GM18499 (cell line): ENCODE measurements around the gene DSCAML1.

ENCODE experiments used
- ATAC-seq: cut with Tn5 transposase; IDR thresholded peaks from one replicate; pipeline ENCODE4 v1.9.1; 2021; ENCODE audit warnings: moderate number of reproducible peaks; ENCODE audit not compliant: insufficient read depth, unreplicated experiment

DSCAML1 gene

DNA sequence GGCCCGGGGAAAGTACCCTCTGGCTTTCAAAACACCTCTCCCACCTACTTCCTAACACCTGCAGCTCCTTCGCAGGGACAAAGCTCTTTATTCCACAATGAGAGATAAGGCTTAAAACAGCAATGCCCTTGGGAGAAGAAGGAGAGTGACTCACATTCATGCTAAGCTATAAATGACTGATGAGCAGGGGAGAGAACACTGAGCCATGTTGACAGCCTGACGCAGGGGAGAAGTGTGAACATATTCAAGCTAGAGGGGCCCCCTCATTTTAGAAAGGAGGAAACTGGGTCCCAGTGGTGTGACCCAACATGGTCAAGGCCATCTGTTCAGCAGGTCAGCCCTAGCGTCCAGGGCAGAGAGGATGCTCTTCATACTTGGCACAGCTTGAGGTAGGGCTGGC lies 171.8 kb downstream of the DSCAML1 start:
- no peak for ATAC-seq

DNA sequence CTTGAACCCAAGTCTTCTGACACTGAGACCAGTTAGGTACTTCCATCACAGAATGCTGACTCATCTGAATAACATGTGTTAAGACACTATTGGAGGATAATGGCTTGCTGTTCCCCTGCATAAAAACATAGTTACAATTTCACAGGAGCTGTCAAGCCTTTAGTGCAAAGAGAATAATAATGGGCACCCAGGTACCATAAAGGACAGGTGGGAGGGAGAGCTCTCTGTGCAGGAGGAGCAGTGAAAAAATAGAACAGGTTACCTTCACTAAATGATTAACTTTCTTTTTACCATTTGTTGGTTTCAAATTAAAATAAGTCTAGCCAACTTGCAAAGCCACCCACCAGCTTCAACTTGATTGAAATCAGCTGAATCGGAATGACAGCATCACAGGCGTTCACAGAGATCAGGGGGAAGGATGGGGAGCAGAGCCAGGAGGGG lies 173.2 kb downstream of the DSCAML1 start:
- ATAC-seq = no peak

DNA sequence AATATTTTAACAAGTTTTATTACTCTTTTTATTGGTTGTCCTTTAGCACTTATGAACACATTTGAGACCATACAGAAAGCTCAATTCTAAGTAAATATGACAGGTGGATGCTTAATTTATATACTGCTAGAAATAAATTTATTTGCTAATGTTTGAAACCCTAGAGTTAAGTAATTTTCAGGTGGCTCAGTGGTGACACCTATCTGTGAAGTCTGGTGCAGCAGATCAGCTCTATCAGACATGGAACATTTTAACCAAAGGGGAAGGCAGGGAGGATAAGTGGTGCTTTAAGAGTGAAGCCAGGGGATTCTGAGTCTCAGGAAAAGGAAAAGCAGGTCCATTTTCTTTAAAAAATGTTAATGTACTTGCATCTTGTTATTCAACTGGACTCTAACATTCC lies 175.8 kb downstream of the DSCAML1 start:
- ATAC-seq = no peak

DNA sequence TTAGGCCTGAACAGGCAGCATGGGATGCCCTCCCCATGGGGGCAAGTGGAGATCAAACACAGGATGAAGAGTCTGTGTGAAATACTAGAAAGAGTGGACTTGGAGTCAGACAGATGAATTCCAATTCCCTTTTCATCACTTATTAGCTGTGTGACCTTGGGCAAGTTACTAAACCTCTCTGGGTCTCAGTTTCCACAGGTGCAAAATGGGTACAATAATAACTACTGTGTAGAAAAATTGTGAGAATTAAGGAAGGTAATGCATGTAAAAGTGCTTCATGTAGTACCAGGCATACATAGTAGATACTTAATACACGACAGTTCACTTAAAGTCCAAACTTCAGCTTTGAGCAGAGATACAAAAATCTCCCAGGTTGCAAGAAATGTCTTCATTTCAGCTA lies 176.4 kb downstream of the DSCAML1 start:
- no peak for ATAC-seq

DNA sequence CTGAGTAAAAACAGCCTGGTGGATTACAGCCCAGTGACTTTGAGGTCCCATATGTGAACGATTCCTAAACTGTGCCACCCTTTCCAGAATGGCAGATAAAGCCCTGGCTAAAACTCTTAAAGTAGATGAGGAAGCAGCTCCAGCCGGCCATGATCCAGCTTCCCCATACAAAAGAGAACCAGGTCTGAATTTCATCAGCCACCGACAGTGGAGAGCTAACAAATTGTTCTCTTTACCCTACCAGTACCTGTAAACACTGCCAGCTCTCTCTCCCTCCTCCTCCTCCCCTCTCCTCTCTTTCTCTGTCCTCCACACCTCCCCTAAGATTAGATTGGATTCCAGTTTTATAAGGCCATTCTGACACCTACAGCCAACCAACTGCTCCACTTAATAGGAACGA lies 176.9 kb downstream of the DSCAML1 start:
- ATAC-seq = no peak

DNA sequence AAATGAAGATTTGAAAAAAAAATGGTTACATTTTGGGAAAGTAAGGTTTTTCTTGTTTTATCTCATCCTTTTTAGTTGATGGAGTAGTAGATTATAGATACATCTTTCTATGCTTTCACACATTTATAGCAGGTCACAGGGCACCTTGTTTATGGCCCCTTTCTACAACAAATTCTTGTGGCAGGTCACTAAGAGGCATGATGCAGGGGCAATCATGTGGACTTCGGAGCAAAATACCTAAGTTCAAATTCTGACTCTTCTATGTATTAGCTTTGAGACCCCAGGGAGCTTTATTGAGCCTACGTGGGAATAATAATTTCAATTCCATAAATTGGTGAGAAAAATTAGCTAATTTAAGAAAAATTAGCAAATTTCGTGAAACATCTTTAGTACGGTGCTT lies 177.4 kb downstream of the DSCAML1 start:
- ATAC-seq = no peak

DNA sequence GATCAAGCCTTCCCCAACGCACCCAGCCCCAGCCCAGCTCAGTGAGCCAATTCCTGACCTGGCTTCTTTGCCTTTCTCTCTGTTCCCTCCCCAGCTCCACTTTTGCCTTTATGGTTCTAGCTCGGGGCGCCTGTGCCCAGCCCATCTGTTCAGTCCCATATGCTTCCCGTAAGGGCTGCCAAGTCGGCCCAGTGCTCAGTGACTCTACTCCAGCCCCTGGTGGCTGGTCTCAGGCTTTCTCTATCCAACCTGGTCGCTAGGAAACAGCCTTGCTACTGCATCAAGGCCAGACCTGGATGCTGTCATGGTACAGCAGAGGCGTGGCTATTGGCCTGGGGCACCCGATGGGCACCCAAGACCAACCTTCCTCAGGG lies 178.0 kb downstream of the DSCAML1 start:
- no peak for ATAC-seq

DNA sequence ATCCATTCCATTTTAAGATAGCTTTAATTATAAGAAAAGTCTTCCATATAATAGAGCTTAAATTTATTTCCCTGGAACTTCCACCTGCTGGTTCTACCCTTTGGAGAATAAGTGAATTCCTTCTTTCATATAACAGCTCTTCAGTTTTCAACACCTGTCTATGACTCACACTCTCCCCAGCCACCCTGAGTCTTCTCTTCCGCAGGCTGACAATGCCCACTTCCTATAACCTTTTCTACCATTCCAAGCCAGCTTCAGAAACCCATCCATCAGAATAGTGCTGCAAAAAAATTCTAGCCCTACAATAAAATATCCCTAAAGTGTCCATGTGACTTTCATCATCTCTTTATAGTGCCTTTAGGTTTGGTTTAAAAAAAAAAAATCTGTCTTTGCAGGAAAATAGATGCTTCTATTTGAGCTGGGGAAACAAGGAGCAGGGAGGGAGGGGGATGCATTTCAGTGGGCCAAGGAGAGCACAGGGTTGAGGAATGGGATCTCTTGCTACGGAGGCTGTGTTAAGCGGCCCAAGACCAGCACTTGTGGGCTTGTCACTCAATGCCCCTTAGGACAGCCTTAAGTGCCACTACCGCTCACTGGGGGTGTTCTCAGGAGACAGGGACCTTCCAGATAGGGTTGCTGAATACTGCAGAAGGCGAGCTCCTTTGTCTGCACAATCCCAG lies 178.6 kb downstream of the DSCAML1 start:
- no peak for ATAC-seq

DNA sequence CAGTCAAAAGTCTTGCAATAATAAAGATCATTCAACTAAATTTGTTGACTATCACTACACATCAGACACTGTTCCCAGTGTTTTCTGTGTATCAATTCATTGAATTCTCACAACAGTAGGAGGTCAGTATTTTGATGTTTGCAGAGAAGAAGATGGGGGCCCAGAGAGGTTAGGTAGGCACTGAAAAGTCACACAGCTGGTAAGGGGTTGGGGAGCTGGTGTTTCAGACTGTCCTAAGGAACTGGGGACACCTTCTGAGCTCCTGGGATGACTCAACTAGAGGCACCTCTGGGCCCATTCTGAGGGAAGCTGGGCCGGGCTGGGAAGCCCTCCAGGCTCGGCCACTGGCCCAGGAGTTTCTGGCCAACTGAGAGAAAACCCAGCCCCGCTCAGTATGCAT lies 180.0 kb downstream of the DSCAML1 start:
- ATAC-seq = no peak

DNA sequence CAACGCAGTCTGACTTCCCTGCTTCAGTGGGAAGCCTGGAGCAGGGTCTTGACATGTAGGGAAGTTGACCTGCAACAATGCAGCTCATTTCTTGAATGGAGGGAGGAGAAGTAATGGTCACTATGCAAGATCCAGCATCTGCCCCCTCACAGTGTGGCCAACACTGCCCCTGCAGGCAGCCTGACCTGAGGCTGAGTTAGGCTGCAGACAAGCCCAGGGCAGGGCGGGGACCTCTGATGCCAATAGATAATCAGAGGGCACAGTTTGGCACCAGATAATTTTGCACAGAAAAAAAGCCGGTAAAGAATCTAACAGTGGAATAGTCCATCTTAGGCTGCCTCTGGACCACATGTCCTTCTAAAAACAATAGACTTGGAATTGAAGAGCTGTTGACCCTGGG lies 182.3 kb downstream of the DSCAML1 start:
- ATAC-seq = no peak

DNA sequence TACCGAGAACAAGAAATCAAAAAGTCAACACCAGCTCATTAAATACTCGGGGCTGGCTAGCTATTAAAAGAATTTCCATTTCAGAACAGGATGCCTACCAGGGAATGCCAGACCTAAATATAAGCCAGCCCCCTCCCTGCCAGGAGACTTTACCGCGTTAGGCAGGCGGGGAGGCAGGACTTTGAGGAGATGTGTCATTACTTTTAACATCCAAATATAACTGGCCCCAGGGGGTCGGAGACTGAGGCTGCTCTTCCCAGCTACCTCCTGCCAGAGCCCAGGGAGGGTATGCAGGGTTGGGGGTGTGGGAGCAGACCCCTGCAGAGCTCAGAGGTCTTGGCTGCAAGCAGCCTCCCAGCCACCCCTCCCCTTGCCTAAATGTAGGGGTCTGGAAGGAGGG lies 183.5 kb downstream of the DSCAML1 start:
- no peak for ATAC-seq

DNA sequence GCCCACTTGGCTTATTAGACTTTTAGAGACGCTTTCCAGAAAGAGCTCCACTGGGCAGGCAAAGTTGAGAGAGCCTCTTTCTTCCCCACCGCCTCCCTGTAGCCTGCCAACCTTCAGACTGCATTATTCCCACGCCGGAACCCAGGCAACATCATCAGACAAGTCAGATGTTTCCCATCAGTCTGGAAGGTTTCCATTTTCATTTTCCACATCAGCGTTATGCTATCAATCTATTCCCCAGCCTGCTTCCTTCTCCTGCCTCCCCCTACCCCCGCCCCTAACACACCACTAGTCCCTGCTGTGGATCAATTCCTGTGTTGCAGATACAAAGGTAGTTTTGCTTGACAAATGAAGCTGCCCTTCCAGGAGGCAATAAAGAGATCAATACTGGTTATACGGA lies 184.8 kb downstream of the DSCAML1 start:
- ATAC-seq = no peak

DNA sequence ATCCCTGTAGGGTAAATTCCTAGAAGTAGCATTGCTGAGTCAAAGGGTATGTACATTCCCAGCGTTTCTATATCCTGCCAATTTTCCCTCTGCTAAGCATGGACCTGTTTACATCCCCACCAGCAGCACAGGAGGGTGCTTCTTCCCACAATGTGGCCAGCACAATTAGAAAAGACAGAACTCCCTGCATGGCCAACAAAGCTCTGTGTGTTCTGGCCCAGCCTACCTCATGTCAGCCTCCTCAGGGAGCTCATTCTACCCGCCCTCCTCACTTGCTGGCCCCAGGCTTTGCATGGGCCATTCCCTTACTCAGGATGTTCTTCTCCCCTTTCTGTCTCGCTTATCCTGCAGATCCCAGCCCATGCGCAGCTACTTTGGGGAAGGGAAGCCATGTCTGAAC lies 186.1 kb downstream of the DSCAML1 start:
- no peak for ATAC-seq

DNA sequence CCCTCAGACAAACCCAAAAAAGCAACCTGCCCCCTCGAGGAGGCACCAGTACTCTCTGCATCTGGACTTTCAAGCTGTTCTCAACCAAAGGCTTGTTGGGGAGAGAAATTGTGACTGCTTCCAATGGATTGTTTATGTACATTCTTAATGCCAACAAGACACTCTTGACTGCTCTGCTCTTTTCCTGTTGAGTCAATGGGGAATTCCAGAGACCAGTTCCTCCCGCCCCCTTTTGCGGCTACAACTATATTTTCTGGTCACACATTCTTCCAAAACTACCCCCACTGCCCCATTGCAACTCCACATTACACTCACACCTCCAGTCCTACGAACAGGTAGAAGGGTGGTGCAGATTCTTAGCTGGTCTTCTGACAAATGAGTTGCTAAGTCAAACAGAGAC lies 187.0 kb downstream of the DSCAML1 start:
- ATAC-seq = no peak

DNA sequence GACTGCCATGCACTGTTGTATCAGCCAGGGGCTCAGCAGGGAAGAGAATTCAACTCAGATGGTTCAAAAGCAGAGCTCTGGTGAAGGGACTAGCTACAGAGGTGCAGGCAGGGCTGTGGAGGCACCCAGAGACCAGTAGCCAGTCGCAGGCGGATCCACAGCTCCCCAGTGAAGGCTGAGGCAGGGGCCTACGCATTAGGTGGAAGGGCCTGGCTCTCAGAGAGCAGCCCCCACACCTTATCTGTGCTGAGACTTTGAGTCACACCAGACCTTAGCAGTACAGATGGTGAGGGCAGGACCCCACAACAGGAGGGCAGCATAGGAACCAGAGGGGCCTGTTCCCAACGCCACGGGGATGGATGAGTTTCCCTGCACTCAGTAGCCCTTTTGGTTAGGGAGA lies 189.6 kb downstream of the DSCAML1 start:
- ATAC-seq = no peak

DNA sequence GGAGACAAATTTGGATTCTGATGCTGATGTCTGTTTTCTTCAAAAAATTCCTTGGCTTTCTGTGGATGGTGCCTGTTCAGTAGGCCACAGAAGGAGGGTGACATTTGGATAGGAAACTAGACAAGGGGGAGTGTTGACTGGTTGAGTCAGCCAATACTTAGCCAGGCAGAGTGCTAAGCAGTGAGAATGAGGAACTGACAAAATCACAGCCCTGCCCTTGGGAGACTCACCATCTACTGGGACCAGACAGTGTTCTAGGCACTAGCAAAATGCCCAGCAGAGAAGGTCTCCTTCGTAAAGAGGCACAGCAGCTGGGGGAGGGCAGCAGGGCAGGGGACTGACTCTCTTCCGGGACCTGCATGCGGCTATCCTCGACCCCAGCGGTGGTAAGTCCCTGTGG lies 190.2 kb downstream of the DSCAML1 start:
- no peak for ATAC-seq

DNA sequence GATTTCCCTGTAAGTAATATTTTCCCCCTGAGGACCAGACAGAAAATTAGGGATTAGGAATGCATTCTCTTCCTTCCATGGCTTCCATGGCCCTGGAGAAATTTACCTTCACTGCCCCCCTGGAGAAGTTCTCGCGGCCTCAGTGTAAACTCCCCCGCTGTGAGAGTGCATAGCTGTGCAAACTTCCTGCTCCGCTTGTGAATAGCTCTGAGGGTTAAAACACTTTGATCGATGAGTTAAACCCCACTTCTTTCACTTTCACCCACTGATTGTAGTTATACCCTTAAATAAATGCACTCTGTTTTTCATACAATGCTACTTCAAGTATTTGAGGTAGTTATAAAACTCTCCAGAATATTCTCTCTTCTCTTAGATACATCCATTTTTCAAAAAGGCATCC lies 190.8 kb downstream of the DSCAML1 start:
- no peak for ATAC-seq

DNA sequence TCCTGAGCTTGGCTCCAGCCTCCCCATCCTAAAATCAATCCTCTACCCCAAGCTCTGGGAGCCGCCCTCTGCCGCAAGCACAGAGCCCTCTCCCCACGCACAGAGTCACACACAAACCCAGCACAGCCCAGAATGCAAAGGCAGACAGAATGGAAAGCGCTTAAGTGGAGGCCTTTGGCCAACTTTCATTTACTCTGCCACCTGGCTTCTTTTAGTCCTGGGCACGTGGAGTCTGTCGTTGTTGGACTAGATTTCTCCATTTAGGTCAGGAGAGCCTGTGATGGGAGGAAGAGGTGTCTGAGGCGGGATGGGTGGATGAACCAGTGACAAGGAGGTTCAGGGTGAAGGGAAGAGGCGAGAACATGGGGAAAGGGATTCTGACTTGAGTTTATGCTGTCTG lies 191.7 kb downstream of the DSCAML1 start:
- no peak for ATAC-seq

DNA sequence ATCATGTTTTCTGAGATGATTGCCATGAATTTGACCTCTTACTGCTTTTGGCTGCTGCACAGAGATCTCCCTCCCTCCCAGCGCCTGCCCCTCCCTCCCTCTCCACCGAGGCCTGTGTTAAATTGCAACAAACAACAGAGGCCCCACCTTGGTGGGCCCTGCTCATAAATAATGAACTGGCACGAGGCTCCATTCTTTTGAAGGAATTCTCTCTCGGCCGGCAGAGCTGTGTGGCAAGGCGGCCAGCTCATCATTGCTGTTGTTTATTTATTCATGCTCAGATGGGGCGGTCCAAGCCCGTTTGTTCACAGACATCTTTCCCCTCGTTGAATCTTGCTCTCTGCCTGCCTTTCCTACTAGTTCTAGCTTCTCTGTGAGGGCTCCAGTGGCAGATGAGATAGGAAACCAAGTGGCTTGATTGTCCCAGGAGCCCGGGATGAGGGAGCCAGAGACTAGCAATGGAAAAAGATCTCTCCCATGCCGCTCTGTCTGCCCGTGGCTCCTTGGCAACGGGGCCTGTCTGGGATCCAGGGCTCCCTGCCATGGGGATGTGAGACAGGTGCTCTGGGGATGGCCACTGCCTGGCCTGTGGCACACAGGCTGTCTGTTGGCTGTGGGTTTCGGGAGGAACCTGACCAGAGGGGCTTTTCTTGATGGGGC lies 192.6 kb downstream of the DSCAML1 start:
- no peak for ATAC-seq

DNA sequence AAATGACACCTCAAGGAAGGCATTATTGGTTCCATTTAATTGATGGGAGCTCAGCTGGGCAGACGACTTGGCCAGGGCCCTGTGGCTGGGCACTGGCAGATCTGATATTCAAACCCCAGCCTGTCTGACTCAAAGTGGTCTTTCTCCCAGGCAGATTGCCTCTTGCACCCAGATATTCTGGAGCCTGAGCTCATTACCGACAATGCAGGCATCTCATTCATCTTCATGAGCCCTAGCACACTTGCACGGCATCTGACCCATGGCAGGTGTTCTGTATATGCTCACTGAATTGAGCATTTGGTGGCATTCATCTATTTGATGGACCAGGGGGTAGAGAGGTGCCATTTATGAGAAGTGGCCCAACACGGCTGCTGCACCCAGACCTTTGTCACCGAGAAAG lies 193.1 kb downstream of the DSCAML1 start:
- ATAC-seq = no peak

DNA sequence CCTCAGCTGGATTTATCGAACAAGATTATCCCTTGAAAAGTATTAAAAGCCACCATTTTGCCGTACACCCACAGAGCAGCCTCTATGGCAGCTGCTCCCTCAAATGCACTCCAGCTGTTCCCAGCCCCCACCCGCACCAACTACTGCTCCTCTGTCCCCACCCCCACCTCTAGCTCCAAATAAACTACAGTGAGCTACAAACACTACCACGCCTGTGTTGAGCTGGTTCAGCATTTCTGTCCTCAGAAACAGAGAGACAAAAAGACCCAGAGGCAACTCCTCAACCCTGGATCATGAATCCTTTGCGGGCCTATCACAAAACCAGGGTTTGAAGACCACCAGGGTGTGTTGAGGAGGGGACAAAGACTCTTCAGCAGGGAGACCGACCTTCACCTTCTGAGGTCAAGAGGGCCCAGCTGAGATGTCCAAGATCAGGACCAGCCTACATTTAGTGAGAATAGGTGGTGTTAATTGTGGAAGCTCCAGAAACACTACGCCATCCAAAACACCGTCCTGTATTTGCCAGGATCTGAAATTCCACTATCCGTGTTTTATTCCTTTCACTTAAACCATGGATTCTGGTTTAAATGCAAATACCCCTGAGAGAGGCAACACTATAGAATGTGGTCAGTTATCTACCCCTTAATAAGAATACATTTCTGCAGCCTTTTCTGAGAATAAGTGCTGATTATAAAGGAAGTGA lies 195.9 kb downstream of the DSCAML1 start:
- ATAC-seq = no peak
